ENCODE data around the gene USP16.
"Not testable (repeated sequence)": the region's sequence is repeated elsewhere in the genome, so short reads cannot be mapped to it uniquely, and the experiment has no call there.

Gene USP16

GRCh38 chr21:29024474-29025327 is at the start of gene USP16:
TSS of gene USP16 (plus strand) at chr21:29024668. CDS start at chr21:29027914, 3,246 bp downstream.
- DNase-seq (ENCODE audit: low spot score) = peak; percentile 99

- DNase-seq (ENCODE audit: low spot score) = no peak
Observed at GRCh38 chr21:28975397-28975796, 49.1 kb upstream of the USP16 start.

- no peak for DNase-seq (ENCODE audit: low spot score)
Observed at GRCh38 chr21:28979092-28979491, 45.4 kb upstream of the USP16 start.

GRCh38 chr21:28982637-28983036 is 41.8 kb upstream of the USP16 start:
- no peak for DNase-seq (ENCODE audit: low spot score)

- DNase-seq (ENCODE audit: low spot score) = no peak
Observed at GRCh38 chr21:28986677-28987076, 37.8 kb upstream of the USP16 start.

GRCh38 chr21:28988146-28988545 is 36.3 kb upstream of the USP16 start:
- not testable (repeated sequence) for DNase-seq (ENCODE audit: low spot score)

- peak; percentile 20 for DNase-seq (ENCODE audit: low spot score)
Observed at GRCh38 chr21:28991861-28992525, 32.5 kb upstream of the USP16 start.

- peak; percentile 97 for DNase-seq (ENCODE audit: low spot score)
Observed at GRCh38 chr21:28992526-28993292, 31.8 kb upstream of the USP16 start, which contains the start of gene LTN1. TSS of gene LTN1 (minus strand) at chr21:28992877. CDS start at chr21:28992805, 72 bp downstream.

GRCh38 chr21:28993293-28993629 is 31.2 kb upstream of the USP16 start:
- DNase-seq (ENCODE audit: low spot score) = no peak

GRCh38 chr21:29002442-29003144 is 21.9 kb upstream of the USP16 start:
- DNase-seq (ENCODE audit: low spot score) = peak; percentile 97

- DNase-seq (ENCODE audit: low spot score) = no peak
Observed at GRCh38 chr21:29005696-29006095, 18.8 kb upstream of the USP16 start.

GRCh38 chr21:29007135-29007534 is 17.3 kb upstream of the USP16 start:
- DNase-seq (ENCODE audit: low spot score) = no peak

GRCh38 chr21:29007810-29008209 is 16.7 kb upstream of the USP16 start:
- DNase-seq (ENCODE audit: low spot score) = no peak

- no peak for DNase-seq (ENCODE audit: low spot score)
Observed at GRCh38 chr21:29008367-29008766, 16.1 kb upstream of the USP16 start.

- DNase-seq (ENCODE audit: low spot score) = not testable (repeated sequence)
Observed at GRCh38 chr21:29011236-29011635, 13.2 kb upstream of the USP16 start.

- no peak for DNase-seq (ENCODE audit: low spot score)
Observed at GRCh38 chr21:29017639-29018237, 6.7 kb upstream of the USP16 start.

- DNase-seq (ENCODE audit: low spot score) = no peak
Observed at GRCh38 chr21:29018540-29018939, 5.9 kb upstream of the USP16 start.

- no peak for DNase-seq (ENCODE audit: low spot score)
Observed at GRCh38 chr21:29022166-29022565, 2.3 kb upstream of the USP16 start.

- DNase-seq (ENCODE audit: low spot score) = no peak
Observed at GRCh38 chr21:29025328-29025713, 853 bp downstream of the USP16 start.

- DNase-seq (ENCODE audit: low spot score) = no peak
Observed at GRCh38 chr21:29029524-29029923, 5.1 kb downstream of the USP16 start.

- no peak for DNase-seq (ENCODE audit: low spot score)
Observed at GRCh38 chr21:29030909-29031308, 6.4 kb downstream of the USP16 start.

GRCh38 chr21:29033301-29033700 is 8.8 kb downstream of the USP16 start:
- no peak for DNase-seq (ENCODE audit: low spot score)

Measured in HuH-7 (cell line).